GM12875 (cell line): ENCODE results near the gene OR2W1.

Source experiments
- H3K4me3 ChIP-seq: one replicate; pipeline ENCODE4 v1.5.1; 2011; ENCODE audit warnings: low read depth, low read length, control low read depth
- TF ChIP-seq, protein P1 (sequence below): IDR thresholded peaks from 2 replicates; pipeline ENCODE4 v1.5.1; 2011; ENCODE audit warnings: low read depth, mild to moderate bottlenecking, control low read depth, inconsistent platforms, low read length, moderate library complexity, borderline replicate concordance; ENCODE audit not compliant: insufficient read depth

Gene OR2W1, protein sequence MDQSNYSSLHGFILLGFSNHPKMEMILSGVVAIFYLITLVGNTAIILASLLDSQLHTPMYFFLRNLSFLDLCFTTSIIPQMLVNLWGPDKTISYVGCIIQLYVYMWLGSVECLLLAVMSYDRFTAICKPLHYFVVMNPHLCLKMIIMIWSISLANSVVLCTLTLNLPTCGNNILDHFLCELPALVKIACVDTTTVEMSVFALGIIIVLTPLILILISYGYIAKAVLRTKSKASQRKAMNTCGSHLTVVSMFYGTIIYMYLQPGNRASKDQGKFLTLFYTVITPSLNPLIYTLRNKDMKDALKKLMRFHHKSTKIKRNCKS

DNA sequence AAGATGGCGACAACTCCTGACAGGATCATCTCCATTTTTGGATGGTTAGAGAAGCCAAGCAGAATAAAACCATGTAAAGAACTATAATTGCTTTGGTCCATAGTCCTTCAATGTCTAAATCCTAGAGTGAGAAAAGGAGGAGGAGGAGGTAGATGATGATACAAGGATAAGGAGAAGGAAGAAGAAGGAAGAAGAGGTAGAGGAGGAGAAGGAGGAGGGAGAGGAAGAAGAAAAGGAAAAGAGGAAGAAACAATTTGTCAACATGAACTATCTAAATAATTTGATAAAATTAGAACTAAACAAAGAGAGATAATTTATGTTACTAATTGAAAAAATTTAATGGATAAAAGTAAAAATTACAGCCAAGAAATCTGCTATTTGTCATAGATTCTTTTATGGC is at the start of gene OR2W1:
TSS of gene OR2W1 (minus strand) at position 101 of the 400 bp plus-strand sequence. CDS start at position 101, 0 bp downstream.
- H3K4me3 ChIP-seq: no peak within 1 kb of the TSS
- TF ChIP-seq, protein P1, sequence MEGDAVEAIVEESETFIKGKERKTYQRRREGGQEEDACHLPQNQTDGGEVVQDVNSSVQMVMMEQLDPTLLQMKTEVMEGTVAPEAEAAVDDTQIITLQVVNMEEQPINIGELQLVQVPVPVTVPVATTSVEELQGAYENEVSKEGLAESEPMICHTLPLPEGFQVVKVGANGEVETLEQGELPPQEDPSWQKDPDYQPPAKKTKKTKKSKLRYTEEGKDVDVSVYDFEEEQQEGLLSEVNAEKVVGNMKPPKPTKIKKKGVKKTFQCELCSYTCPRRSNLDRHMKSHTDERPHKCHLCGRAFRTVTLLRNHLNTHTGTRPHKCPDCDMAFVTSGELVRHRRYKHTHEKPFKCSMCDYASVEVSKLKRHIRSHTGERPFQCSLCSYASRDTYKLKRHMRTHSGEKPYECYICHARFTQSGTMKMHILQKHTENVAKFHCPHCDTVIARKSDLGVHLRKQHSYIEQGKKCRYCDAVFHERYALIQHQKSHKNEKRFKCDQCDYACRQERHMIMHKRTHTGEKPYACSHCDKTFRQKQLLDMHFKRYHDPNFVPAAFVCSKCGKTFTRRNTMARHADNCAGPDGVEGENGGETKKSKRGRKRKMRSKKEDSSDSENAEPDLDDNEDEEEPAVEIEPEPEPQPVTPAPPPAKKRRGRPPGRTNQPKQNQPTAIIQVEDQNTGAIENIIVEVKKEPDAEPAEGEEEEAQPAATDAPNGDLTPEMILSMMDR: no peak

DNA sequence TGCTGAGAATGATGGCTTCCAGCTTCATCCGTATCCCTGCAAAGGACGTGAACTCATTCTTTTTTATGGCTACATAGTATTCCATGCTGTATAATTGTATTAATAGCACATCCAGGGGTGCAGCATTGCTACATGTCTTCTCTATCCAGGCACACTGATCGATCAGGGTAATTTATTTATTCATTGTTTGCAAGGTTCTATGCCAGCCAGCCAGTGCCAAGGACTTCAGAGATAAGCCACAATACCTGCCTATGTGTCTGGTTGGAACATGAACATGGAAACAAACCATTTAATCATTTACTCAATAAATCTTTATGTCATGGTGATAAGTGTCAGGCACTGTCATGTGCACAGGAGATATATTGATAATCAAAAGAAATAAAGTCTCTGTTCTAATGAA is 48.0 kb upstream of the OR2W1 start:
- H3K4me3 ChIP-seq: no peak overlapping the region
- TF ChIP-seq, protein P1: no peak

DNA sequence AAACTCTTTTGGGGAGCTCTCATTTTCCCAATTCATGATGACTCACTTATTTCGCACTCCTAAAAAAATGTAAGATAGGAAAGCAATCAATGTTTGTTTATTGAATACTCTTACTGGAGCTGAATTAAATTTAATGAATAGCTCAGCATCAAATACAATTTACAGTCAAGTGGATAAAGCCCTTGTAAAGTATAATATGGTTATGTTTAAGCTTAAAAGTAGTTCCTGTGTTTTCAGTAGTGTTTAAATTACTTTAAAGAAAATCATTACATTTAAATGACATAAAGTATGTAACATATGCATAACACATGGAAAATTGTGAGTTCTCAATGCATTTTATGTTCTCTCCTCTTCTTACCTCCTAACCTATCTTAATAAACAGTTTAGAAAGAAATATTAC is 42.2 kb upstream of the OR2W1 start, which contains the start of gene OR2B3:
TSS of gene OR2B3 (minus strand) at position 101 of the 400 bp plus-strand sequence. CDS start at position 36, 65 bp downstream.
- TF ChIP-seq, protein P1: no peak
- no peak within 1 kb of the TSS for H3K4me3 ChIP-seq

DNA sequence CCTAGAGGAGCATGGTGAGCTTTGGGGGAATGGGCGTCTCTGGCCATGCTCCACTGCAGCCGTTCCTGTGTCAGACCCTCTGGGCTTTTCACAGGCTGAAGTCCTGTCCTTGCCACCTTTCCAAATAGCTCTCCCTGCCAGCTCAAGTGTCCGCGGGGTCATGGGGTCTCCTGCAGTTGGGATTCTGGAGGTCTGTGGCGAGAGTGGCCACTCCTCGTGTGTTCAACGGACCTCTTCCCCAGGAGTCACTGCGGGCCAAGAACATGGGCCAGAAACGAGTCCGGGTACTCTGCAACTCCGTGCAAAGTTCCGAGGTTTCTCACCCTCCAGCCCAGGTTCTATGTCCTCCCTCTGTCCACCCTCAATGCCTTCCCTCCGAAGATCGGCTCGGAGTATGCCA is 37.5 kb upstream of the OR2W1 start:
- TF ChIP-seq, protein P1: no peak
- H3K4me3 ChIP-seq: no peak overlapping the region

DNA sequence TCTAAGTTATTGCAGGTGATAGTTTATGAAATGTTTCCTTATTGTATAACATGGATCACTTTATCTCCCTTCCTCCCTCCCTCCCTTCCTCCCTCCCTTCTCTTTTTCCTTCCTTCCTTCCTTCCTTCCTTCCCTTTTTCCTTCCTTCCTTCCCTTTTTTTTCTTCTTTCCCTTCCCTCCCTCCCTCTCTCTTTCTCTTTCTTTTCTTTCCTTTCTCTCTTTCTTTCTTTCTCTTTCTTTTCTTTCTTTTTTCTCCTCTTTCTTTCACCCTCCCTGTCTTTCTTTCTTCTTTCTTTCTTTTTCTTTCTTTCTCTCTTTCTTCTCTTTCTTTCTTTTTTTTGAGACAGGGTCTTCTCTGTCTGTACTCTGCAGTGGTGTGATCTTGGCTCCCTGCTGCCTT is 36.3 kb upstream of the OR2W1 start:
- no peak overlapping the region for H3K4me3 ChIP-seq
- TF ChIP-seq, protein P1: no peak

DNA sequence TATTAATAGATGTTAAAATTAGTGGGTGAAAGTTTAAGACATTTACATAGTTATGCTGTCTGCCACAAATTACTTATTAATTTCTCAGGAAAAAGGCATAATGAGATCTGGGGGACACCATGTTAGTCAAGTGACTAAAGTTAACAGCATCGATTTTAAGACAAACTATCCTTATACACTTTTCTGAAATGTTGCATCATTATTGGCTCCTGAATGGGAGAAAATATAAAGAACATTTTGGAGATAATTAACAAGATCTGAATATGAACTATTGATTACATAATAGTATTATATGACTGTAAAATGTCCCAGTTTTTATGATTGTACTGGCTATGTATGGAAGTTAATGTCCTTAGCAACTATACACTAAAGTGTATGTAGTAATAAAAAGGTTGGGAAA is 34.2 kb upstream of the OR2W1 start:
- H3K4me3 ChIP-seq: no peak overlapping the region
- TF ChIP-seq, protein P1: no peak
